Suprapubic skin (tissue), 4 donors: ENCODE data around the gene WRAP53. TPM values are rescaled to one million over a fixed set of nuclear protein-coding genes. Genes with fewer than 3 reads are reported as not detected.

Source experiments
- DNase-seq, 2 donors: peaks; one replicate each; pipeline ENCODE4 v3.0.0-alpha.2; 2019; ENCODE audit warnings: low spot score in 2 of 2
- H3K27ac ChIP-seq: fragments of 200-600 bp; sonication (generic); one replicate; pipeline ENCODE4 v1.5.1; 2019
- H3K27me3 ChIP-seq: fragments of 200-600 bp; sonication (generic); one replicate; pipeline ENCODE4 v1.5.1; 2019
- H3K36me3 ChIP-seq: fragments of 200-600 bp; sonication (generic); one replicate; pipeline ENCODE4 v1.5.1; 2019
- H3K4me1 ChIP-seq: fragments of 200-600 bp; sonication (generic); one replicate; pipeline ENCODE4 v1.5.1; 2019
- H3K4me3 ChIP-seq: fragments of 200-600 bp; sonication (generic); one replicate; pipeline ENCODE4 v1.5.1; 2019; ENCODE audit warnings: mild to moderate bottlenecking
- H3K9me3 ChIP-seq: fragments of 200-600 bp; sonication (generic); one replicate; pipeline ENCODE4 v1.5.1; 2019
- CTCF ChIP-seq, 2 donors: fragments of 200-600 bp in 1 of 2; fragments of 450-650 bp in 1 of 2; sonication (generic) in 1 of 2; IDR thresholded peaks; one replicate each; pipeline ENCODE4 v1.5.1; 2016 to 2019; ENCODE audit warnings: antibody characterized with exemption in 2 of 2, mild to moderate bottlenecking in 1 of 2, moderate library complexity in 1 of 2
- EP300 ChIP-seq: sonication (generic); formaldehyde crosslinking; IDR thresholded peaks from one replicate; pipeline ENCODE4 v1.6.1; 2017; ENCODE audit warnings: antibody characterized with exemption
- POLR2A ChIP-seq, 2 donors: fragments of 450-650 bp; IDR thresholded peaks; one replicate each; pipeline ENCODE4 v1.6.1; 2017; ENCODE audit warnings: antibody characterized with exemption in 2 of 2, mild to moderate bottlenecking in 2 of 2, moderate library complexity in 2 of 2
- POLR2AphosphoS5 ChIP-seq, 3 donors: sonication (generic); formaldehyde crosslinking; IDR thresholded peaks; one replicate each; pipeline ENCODE4 v1.6.1; 2017; ENCODE audit warnings: antibody characterized with exemption in 3 of 3
- WGBS: methylation state at CpG from one replicate; pipeline ENCODE4 v1.1.5; 2018; 5-methylcytosine and 5-hydroxymethylcytosine counted together
- total RNA-seq, 4 donors: library from RNA; depleted of rRNA; stranded (reverse); fragments of >200 nt; gene quantifications; one replicate each; pipeline ENCODE4 v1.1.0, GENCODE V29; 2016

The WRAP53 gene
- total RNA-seq, 4 donors from 2014 or later, result 3.9 to 7.6 (median 5.5) TPM

- WGBS, result 98% methylated on average over 4 of the region's 4 CpGs
Measured at GRCh38 chr17:7697828-7698588, 9.7 kb downstream of the WRAP53 start.

GRCh38 chr17:7700510-7700909 is 12.2 kb downstream of the WRAP53 start:
- Histone ChIP-seq H3K4me3 (no peak overlapping the region), H3K9me3 (no peaks in the 10 kb centered on the region), H3K4me1 (peaks cover 20% of the 10 kb centered on the region), H3K36me3 (peaks cover 28% of the 10 kb centered on the region), H3K27me3 (peaks cover 20% of the 10 kb centered on the region), H3K27ac (no peak overlapping the region)
- DNase-seq, result no peak
- 91% methylated on average over 7 of the region's 7 CpGs for WGBS
- TF ChIP-seq CTCF (IDR thresholded peaks at IDR 0.05) (no peak), POLR2AphosphoS5 (IDR thresholded peaks at IDR 0.05) (no peak), POLR2A (IDR thresholded peaks at IDR 0.05) (no peak), EP300 (no peak)

More at GRCh38 chr17:7697828-7698588, 9.7 kb downstream of the WRAP53 start:
- H3K4me1 ChIP-seq, result no peaks in the 10 kb centered on the region
- H3K9me3 ChIP-seq, result no peaks in the 10 kb centered on the region
- H3K27me3 ChIP-seq, result no peaks in the 10 kb centered on the region
- TF ChIP-seq POLR2A (IDR thresholded peaks at IDR 0.05), result no peak
- TF ChIP-seq CTCF (IDR thresholded peaks at IDR 0.05), result no peak
- no peak for TF ChIP-seq POLR2AphosphoS5 (IDR thresholded peaks at IDR 0.05)
- no peak for TF ChIP-seq EP300
- DNase-seq, result no peak
- H3K27ac ChIP-seq, result no peak overlapping the region
- H3K36me3 ChIP-seq, result peaks cover 32% of the 10 kb centered on the region
- no peak overlapping the region for H3K4me3 ChIP-seq

DNA sequence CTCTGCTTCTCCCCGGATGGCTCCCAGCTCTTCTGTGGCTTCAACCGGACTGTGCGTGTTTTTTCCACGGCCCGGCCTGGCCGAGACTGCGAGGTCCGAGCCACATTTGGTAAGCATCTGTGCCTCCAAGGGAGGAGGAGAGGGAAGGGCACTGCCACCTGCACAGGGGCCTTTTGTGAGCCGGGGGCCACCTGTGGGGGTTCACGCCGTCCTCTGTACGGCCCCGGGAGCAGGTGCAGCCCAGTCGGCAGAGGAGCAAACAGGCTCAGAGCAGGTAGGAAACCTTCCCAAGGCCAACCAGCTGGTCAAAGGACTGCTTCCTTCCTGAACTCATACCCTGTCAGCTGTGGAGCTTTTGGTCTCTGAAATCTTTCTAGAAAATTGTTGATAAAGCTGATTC is 13.4 kb downstream of the WRAP53 start:
- Histone ChIP-seq H3K4me3 (no peak overlapping the region), H3K27me3 (peaks cover 27% of the 10 kb centered on the region), H3K9me3 (no peaks in the 10 kb centered on the region), H3K36me3 (peaks cover 24% of the 10 kb centered on the region), H3K27ac (no peak overlapping the region), H3K4me1 (peaks cover 20% of the 10 kb centered on the region)
- DNase-seq, result no peak
- 97% methylated on average over 13 of the region's 14 CpGs for WGBS
- TF ChIP-seq POLR2A (IDR thresholded peaks at IDR 0.05) (no peak), EP300 (no peak), CTCF (IDR thresholded peaks at IDR 0.05) (no peak), POLR2AphosphoS5 (IDR thresholded peaks at IDR 0.05) (no peak)

GRCh38 chr17:7702776-7703175 is 14.5 kb downstream of the WRAP53 start:
- Histone ChIP-seq H3K9me3 (no peaks in the 10 kb centered on the region), H3K27me3 (peaks cover 32% of the 10 kb centered on the region), H3K36me3 (peaks cover 24% of the 10 kb centered on the region), H3K4me3 (no peak overlapping the region), H3K27ac (no peak overlapping the region), H3K4me1 (peaks cover 20% of the 10 kb centered on the region)
- no peak for DNase-seq
- 80% methylated on average over 1 of the region's 13 CpGs for WGBS
- no peak for TF ChIP-seq CTCF (IDR thresholded peaks at IDR 0.05)
- no peak for TF ChIP-seq POLR2AphosphoS5 (IDR thresholded peaks at IDR 0.05)
- TF ChIP-seq POLR2A (IDR thresholded peaks at IDR 0.05), result no peak
- TF ChIP-seq EP300, result no peak

DNA sequence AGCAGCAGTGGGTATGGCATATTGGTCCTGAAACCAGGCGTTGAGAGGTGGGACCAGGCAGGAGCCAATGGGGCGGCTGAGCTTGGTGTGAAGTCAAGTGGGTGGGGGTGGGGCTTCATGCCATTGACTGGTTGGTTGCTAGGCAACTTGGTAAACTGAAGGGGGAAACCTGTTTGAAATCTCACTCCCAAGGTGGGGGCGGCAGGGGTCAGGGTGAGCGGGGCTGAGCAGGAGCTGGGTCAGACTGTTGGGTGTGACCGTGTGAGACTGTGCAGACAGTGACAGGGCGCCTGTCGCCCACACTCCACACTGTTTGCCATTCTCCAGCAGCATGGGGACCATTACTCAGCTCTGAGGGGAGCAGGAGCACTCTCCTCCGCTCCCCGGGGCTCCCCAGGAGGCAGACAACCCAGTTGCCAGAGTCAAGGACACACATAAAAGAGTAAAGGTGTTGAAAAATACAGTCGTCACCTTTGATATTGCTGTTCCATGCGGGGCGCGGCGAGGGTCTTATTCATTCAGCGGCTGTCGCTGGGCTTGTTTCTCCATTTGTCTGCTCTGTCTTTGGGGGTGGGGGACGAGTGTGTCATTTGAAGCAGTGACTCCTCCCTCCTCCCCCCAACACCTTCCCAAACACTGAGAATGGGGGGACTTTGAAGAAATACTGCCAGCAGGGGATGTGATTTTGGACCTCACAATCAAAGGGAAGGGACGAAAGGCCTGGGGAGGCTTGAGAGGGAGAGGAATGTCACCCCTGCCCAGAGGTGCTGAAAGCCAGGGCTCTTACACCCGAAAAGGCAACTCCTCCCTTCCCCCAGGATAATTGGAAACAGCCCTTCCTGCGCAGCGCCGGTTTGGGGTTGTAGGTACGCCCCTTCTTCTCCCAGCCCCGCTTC is 15.6 kb downstream of the WRAP53 start:
- H3K4me1 ChIP-seq, result peaks cover 20% of the 10 kb centered on the region
- peaks cover 24% of the 10 kb centered on the region for H3K36me3 ChIP-seq
- peak in 1 of 2 donors; percentile 63 for DNase-seq
- H3K27me3 ChIP-seq, result peaks cover 35% of the 10 kb centered on the region
- 19% methylated on average over 19 of the region's 24 CpGs for WGBS
- TF ChIP-seq CTCF (IDR thresholded peaks at IDR 0.05), result no peak
- H3K27ac ChIP-seq, result no peak overlapping the region
- peak overlapping the region; percentile 58 for H3K4me3 ChIP-seq
- no peaks in the 10 kb centered on the region for H3K9me3 ChIP-seq
